Liver (tissue), 9 donors: Measurements from ENCODE around the gene SLC16A4. TPM values are rescaled to one million over a fixed set of nuclear protein-coding genes. Genes with fewer than 3 reads are reported as not detected.

Experiments
- DNase-seq: peaks from one replicate; pipeline ENCODE4 v3.0.0-alpha.2; 2017; ENCODE audit warnings: low spot score
- H3K27ac ChIP-seq, 2 donors: one replicate each; pipeline ENCODE4 v1.7.0; 2013; ENCODE audit warnings: inconsistent platforms in 2 of 2, low read length in 2 of 2, control low read depth in 1 of 2, low read depth in 1 of 2, mild to moderate bottlenecking in 1 of 2
- H3K27me3 ChIP-seq, 4 donors: one replicate each; pipeline versions ENCODE4 v1.6.1 to v1.7.0; 2013; ENCODE audit warnings: low read length in 3 of 4, inconsistent platforms in 1 of 4, mild to moderate bottlenecking in 1 of 4, moderate library complexity in 1 of 4; ENCODE audit not compliant: control insufficient read depth in 4 of 4, insufficient read depth in 4 of 4
- H3K36me3 ChIP-seq, 4 donors: one replicate each; pipeline versions ENCODE4 v1.6.1 to v1.7.0; 2013; ENCODE audit warnings: low read length in 3 of 4, mild to moderate bottlenecking in 3 of 4, low read depth in 1 of 4, moderate library complexity in 1 of 4; ENCODE audit not compliant: control insufficient read depth in 4 of 4, insufficient read depth in 3 of 4
- H3K4me1 ChIP-seq, 4 donors: one replicate each; pipeline versions ENCODE4 v1.6.1 to v1.7.0; 2013; ENCODE audit warnings: low read length in 3 of 4, mild to moderate bottlenecking in 3 of 4, moderate library complexity in 1 of 4; ENCODE audit not compliant: control insufficient read depth in 4 of 4, insufficient read depth in 4 of 4
- H3K4me3 ChIP-seq, 3 donors: one replicate each; pipeline versions ENCODE4 v1.6.1 to v1.7.0; 2013; ENCODE audit warnings: low read length in 3 of 3, control low read depth in 1 of 3, low read depth in 1 of 3, mild to moderate bottlenecking in 1 of 3
- H3K9ac ChIP-seq, 2 donors: one replicate each; pipeline ENCODE4 v1.7.0; 2013; ENCODE audit warnings: low read length in 2 of 2, mild to moderate bottlenecking in 2 of 2, moderate library complexity in 2 of 2, control low read depth in 1 of 2, low read depth in 1 of 2
- H3K9me3 ChIP-seq, 4 donors: one replicate each; pipeline versions ENCODE4 v1.6.1 to v1.7.0; 2013; ENCODE audit warnings: low read length in 3 of 4; ENCODE audit not compliant: control insufficient read depth in 4 of 4
- EGR1 ChIP-seq, 2 donors: IDR thresholded peaks; 2 replicates each; pipeline ENCODE4 v1.6.1; 2016 to 2018; ENCODE audit warnings: antibody characterized with exemption in 2 of 2, low read depth in 2 of 2
- FOXA1 ChIP-seq: IDR thresholded peaks from 2 replicates; pipeline ENCODE4 v1.6.1; 2016; ENCODE audit warnings: antibody characterized with exemption
- FOXA2 ChIP-seq: IDR thresholded peaks from 2 replicates; pipeline ENCODE4 v1.6.1; 2016; ENCODE audit warnings: antibody characterized with exemption
- GABPA ChIP-seq, 2 donors: IDR thresholded peaks in 1 of 2; conservative IDR thresholded peaks in 1 of 2; 2 replicates each; pipeline ENCODE4 v1.6.1; 2016; ENCODE audit warnings: antibody characterized with exemption in 2 of 2, mild to moderate bottlenecking in 1 of 2, moderate library complexity in 1 of 2
- HNF4A ChIP-seq, 2 donors: conservative IDR thresholded peaks; 2 replicates each; pipeline ENCODE4 v1.6.1; 2016; ENCODE audit warnings: antibody characterized with exemption in 2 of 2, mild to moderate bottlenecking in 2 of 2
- HNF4G ChIP-seq: IDR thresholded peaks from 2 replicates; pipeline ENCODE4 v1.6.1; 2016; ENCODE audit warnings: antibody characterized with exemption
- JUND ChIP-seq, 2 donors: IDR thresholded peaks; 2 replicates each; pipeline ENCODE4 v1.6.1; 2016; ENCODE audit warnings: antibody characterized with exemption in 2 of 2
- NR2F2 ChIP-seq: IDR thresholded peaks from 2 replicates; pipeline ENCODE4 v1.6.1; 2016; ENCODE audit warnings: antibody characterized with exemption
- RAD21 ChIP-seq, 2 donors: IDR thresholded peaks; 2 replicates each; pipeline ENCODE4 v1.6.1; 2016; ENCODE audit warnings: antibody characterized with exemption in 2 of 2, mild to moderate bottlenecking in 2 of 2
- RXRA ChIP-seq, 2 donors: IDR thresholded peaks; 2 replicates each; pipeline ENCODE4 v1.6.1; 2017 to 2018; ENCODE audit warnings: antibody characterized with exemption in 2 of 2, mild to moderate bottlenecking in 1 of 2
- SP1 ChIP-seq: IDR thresholded peaks from 2 replicates; pipeline ENCODE4 v1.6.1; 2018; ENCODE audit warnings: antibody characterized with exemption, mild to moderate bottlenecking
- TAF1 ChIP-seq: conservative IDR thresholded peaks from 2 replicates; pipeline ENCODE4 v1.6.1; 2016; ENCODE audit warnings: antibody characterized with exemption, mild to moderate bottlenecking
- YY1 ChIP-seq: IDR thresholded peaks from 2 replicates; pipeline ENCODE4 v1.6.1; 2016; ENCODE audit warnings: antibody characterized with exemption, mild to moderate bottlenecking
- WGBS: extraction: QIAGEN DNeasy Blood & Tissue Kit; methylation state at CpG from one replicate; pipeline ENCODE4 v1.1.7; 2013; 5-methylcytosine and 5-hydroxymethylcytosine counted together
- polyA plus RNA-seq, 2 donors: library from polyadenylated mRNA; stranded (reverse) in 1 of 2; unstranded in 1 of 2; fragments of 200-250 nt in 1 of 2; fragments of >200 nt in 1 of 2; fragmentation: Nextera tagmentation in 1 of 2; extraction: Ambion mirVana in 1 of 2; gene quantifications; one replicate each; pipeline versions ENCODE4 v1.2.1 to v1.2.3, GENCODE V29; 2013 to 2015
- total RNA-seq, 2 donors: library from RNA; depleted of rRNA; stranded (reverse); fragments of >200 nt; gene quantifications; one replicate each; pipeline ENCODE4 v1.2.3, GENCODE V29; 2014
- TF ChIP-seq, protein P1 (sequence below): fragments of 150-350 bp; IDR thresholded peaks from 2 replicates; pipeline ENCODE4 v1.5.1; 2017; ENCODE audit warnings: improper control_type of control experiment, low read depth, low read length; ENCODE audit not compliant: missing input control
- TF ChIP-seq, protein P2 (sequence below): IDR thresholded peaks from 2 replicates; pipeline ENCODE4 v1.6.1; 2016; ENCODE audit warnings: antibody characterized with exemption, mild to moderate bottlenecking
- TF ChIP-seq, protein P3 (sequence below): IDR thresholded peaks from 2 replicates; pipeline ENCODE4 v1.6.1; 2016; ENCODE audit warnings: antibody characterized with exemption
- TF ChIP-seq, protein P4 (sequence below): IDR thresholded peaks from 2 replicates; pipeline ENCODE4 v1.6.1; 2016; ENCODE audit warnings: antibody characterized with exemption
- TF ChIP-seq, protein P5 (sequence below): IDR thresholded peaks from 2 replicates; pipeline ENCODE4 v1.6.1; 2016; ENCODE audit warnings: antibody characterized with exemption
- donor health status: healthy.
- donor health status: healthy.
- donor health status: healthy.
- donor health status: healthy.
- donor health status: healthy.

SLC16A4 gene
- total and polyA plus RNA-seq, 4 donors = 0.72 to 1.8 (median 1.6) TPM

DNA sequence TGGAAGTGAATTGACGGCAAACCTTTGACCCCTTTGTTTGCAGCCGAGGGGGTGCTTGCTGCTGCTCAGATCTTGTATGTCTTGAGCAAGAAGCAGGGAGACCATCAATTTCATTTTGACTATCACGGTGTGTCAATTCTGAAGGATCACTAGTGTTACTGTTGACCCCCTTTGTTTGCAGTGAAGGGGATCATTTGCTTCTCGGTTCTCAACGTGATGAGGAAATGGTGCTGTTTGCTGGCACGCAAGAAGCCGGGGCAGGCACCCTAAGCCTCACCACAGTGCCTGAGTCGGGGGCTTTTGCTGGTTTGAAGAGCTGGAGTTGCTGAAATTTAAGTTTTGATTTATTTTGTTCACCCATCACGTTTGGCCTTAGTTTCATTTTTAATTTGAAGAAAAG, 44.1 kb downstream of the SLC16A4 start:
- H3K9me3 ChIP-seq = no peaks in the 10 kb centered on the region
- H3K27ac ChIP-seq = no peak overlapping the region
- no peak overlapping the region for H3K9ac ChIP-seq
- WGBS = 72% methylated on average over 9 of the region's 9 CpGs
- peaks cover 9 to 65% (median 29%) of the 10 kb centered on the region in 4 donors for H3K4me1 ChIP-seq
- H3K36me3 ChIP-seq = peaks cover 0 to 10% (median 3%) of the 10 kb centered on the region in 4 donors
- no peak overlapping the region for H3K4me3 ChIP-seq
- DNase-seq = no peak
- no peaks in the 10 kb centered on the region for H3K27me3 ChIP-seq
- TF ChIP-seq RAD21 (IDR thresholded peaks at IDR 0.05) (no peak), SP1 (no peak), GABPA (IDR thresholded peaks at IDR 0.05 in 1 of 2, conservative IDR thresholded peaks at IDR 0.05 in 1 of 2) (no peak), FOXA1 (no peak), YY1 (no peak), TAF1 (no peak), RXRA (IDR thresholded peaks at IDR 0.05) (no peak), HNF4G (no peak), JUND (IDR thresholded peaks at IDR 0.05) (no peak), HNF4A (conservative IDR thresholded peaks at IDR 0.05) (no peak), EGR1 (IDR thresholded peaks at IDR 0.05; ENCODE audit: low read depth in 2 of 2) (no peak), FOXA2 (no peak), NR2F2 (no peak)
- TF ChIP-seq, protein P1, sequence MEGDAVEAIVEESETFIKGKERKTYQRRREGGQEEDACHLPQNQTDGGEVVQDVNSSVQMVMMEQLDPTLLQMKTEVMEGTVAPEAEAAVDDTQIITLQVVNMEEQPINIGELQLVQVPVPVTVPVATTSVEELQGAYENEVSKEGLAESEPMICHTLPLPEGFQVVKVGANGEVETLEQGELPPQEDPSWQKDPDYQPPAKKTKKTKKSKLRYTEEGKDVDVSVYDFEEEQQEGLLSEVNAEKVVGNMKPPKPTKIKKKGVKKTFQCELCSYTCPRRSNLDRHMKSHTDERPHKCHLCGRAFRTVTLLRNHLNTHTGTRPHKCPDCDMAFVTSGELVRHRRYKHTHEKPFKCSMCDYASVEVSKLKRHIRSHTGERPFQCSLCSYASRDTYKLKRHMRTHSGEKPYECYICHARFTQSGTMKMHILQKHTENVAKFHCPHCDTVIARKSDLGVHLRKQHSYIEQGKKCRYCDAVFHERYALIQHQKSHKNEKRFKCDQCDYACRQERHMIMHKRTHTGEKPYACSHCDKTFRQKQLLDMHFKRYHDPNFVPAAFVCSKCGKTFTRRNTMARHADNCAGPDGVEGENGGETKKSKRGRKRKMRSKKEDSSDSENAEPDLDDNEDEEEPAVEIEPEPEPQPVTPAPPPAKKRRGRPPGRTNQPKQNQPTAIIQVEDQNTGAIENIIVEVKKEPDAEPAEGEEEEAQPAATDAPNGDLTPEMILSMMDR = no peak
- TF ChIP-seq, protein P2, sequence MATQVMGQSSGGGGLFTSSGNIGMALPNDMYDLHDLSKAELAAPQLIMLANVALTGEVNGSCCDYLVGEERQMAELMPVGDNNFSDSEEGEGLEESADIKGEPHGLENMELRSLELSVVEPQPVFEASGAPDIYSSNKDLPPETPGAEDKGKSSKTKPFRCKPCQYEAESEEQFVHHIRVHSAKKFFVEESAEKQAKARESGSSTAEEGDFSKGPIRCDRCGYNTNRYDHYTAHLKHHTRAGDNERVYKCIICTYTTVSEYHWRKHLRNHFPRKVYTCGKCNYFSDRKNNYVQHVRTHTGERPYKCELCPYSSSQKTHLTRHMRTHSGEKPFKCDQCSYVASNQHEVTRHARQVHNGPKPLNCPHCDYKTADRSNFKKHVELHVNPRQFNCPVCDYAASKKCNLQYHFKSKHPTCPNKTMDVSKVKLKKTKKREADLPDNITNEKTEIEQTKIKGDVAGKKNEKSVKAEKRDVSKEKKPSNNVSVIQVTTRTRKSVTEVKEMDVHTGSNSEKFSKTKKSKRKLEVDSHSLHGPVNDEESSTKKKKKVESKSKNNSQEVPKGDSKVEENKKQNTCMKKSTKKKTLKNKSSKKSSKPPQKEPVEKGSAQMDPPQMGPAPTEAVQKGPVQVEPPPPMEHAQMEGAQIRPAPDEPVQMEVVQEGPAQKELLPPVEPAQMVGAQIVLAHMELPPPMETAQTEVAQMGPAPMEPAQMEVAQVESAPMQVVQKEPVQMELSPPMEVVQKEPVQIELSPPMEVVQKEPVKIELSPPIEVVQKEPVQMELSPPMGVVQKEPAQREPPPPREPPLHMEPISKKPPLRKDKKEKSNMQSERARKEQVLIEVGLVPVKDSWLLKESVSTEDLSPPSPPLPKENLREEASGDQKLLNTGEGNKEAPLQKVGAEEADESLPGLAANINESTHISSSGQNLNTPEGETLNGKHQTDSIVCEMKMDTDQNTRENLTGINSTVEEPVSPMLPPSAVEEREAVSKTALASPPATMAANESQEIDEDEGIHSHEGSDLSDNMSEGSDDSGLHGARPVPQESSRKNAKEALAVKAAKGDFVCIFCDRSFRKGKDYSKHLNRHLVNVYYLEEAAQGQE = no peak
- TF ChIP-seq, protein P3, sequence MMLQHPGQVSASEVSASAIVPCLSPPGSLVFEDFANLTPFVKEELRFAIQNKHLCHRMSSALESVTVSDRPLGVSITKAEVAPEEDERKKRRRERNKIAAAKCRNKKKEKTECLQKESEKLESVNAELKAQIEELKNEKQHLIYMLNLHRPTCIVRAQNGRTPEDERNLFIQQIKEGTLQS = no peak
- TF ChIP-seq, protein P4, sequence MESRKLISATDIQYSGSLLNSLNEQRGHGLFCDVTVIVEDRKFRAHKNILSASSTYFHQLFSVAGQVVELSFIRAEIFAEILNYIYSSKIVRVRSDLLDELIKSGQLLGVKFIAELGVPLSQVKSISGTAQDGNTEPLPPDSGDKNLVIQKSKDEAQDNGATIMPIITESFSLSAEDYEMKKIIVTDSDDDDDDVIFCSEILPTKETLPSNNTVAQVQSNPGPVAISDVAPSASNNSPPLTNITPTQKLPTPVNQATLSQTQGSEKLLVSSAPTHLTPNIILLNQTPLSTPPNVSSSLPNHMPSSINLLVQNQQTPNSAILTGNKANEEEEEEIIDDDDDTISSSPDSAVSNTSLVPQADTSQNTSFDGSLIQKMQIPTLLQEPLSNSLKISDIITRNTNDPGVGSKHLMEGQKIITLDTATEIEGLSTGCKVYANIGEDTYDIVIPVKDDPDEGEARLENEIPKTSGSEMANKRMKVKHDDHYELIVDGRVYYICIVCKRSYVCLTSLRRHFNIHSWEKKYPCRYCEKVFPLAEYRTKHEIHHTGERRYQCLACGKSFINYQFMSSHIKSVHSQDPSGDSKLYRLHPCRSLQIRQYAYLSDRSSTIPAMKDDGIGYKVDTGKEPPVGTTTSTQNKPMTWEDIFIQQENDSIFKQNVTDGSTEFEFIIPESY = no peak
- TF ChIP-seq, protein P5, sequence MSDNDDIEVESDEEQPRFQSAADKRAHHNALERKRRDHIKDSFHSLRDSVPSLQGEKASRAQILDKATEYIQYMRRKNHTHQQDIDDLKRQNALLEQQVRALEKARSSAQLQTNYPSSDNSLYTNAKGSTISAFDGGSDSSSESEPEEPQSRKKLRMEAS = no peak
